Ovary (tissue), 3 donors: ENCODE results near the gene CFAP100.

Experiments
- EP300 ChIP-seq: sonication (generic); formaldehyde crosslinking; IDR thresholded peaks from one replicate; pipeline ENCODE4 v1.6.1; 2017; ENCODE audit warnings: antibody characterized with exemption
- POLR2A ChIP-seq: fragments of 450-650 bp; IDR thresholded peaks from one replicate; pipeline ENCODE4 v1.6.1; 2017; ENCODE audit warnings: antibody characterized with exemption, mild to moderate bottlenecking, moderate library complexity
- TF ChIP-seq, protein P1 (sequence below), 3 donors: fragments of 450-650 bp in 2 of 3; fragments of 200-600 bp in 1 of 3; IDR thresholded peaks; one replicate each; pipeline versions ENCODE4 v1.5.1 to v1.8.0; 2016 to 2022; ENCODE audit warnings: antibody characterized with exemption in 3 of 3, mild to moderate bottlenecking in 1 of 3
- donor health status: DM: no; HTN: no; CAD: no.

- TF ChIP-seq, protein P1, sequence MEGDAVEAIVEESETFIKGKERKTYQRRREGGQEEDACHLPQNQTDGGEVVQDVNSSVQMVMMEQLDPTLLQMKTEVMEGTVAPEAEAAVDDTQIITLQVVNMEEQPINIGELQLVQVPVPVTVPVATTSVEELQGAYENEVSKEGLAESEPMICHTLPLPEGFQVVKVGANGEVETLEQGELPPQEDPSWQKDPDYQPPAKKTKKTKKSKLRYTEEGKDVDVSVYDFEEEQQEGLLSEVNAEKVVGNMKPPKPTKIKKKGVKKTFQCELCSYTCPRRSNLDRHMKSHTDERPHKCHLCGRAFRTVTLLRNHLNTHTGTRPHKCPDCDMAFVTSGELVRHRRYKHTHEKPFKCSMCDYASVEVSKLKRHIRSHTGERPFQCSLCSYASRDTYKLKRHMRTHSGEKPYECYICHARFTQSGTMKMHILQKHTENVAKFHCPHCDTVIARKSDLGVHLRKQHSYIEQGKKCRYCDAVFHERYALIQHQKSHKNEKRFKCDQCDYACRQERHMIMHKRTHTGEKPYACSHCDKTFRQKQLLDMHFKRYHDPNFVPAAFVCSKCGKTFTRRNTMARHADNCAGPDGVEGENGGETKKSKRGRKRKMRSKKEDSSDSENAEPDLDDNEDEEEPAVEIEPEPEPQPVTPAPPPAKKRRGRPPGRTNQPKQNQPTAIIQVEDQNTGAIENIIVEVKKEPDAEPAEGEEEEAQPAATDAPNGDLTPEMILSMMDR (IDR thresholded peaks at IDR 0.05): no peak
- TF ChIP-seq POLR2A (no peak), EP300 (no peak)
Measured at GRCh38 chr3:126484148-126484547, 89.4 kb downstream of the CFAP100 start.
